IMR-90 (cell line): Measurements from ENCODE around the gene EDIL3.

ENCODE experiments used
- BHLHE40 ChIP-seq: fragments of 150-350 bp; IDR thresholded peaks from 2 replicates; pipeline ENCODE4 v1.6.1; 2016; ENCODE audit warnings: mild to moderate bottlenecking, low read depth, low read length
- FOS ChIP-seq: fragments of 150-350 bp; IDR thresholded peaks from 2 replicates; pipeline ENCODE4 v1.6.1; 2016; ENCODE audit warnings: low read depth, low read length
- MAZ ChIP-seq: IDR thresholded peaks from 2 replicates; pipeline ENCODE4 v1.6.1; 2012; ENCODE audit warnings: low read depth, mild to moderate bottlenecking, low read length, improper control_type of control experiment, moderate library complexity, borderline replicate concordance
- POLR2A ChIP-seq: IDR thresholded peaks from 2 replicates; pipeline ENCODE4 v1.6.1; 2012; ENCODE audit warnings: mild to moderate bottlenecking, low read depth, low read length
- TF ChIP-seq, protein P1 (sequence below): conservative IDR thresholded peaks from 2 replicates; pipeline ENCODE4 v1.5.1; 2012; ENCODE audit warnings: mild to moderate bottlenecking, low read depth, low read length, improper control_type of control experiment

- no peak for TF ChIP-seq FOS
- TF ChIP-seq, protein P1, sequence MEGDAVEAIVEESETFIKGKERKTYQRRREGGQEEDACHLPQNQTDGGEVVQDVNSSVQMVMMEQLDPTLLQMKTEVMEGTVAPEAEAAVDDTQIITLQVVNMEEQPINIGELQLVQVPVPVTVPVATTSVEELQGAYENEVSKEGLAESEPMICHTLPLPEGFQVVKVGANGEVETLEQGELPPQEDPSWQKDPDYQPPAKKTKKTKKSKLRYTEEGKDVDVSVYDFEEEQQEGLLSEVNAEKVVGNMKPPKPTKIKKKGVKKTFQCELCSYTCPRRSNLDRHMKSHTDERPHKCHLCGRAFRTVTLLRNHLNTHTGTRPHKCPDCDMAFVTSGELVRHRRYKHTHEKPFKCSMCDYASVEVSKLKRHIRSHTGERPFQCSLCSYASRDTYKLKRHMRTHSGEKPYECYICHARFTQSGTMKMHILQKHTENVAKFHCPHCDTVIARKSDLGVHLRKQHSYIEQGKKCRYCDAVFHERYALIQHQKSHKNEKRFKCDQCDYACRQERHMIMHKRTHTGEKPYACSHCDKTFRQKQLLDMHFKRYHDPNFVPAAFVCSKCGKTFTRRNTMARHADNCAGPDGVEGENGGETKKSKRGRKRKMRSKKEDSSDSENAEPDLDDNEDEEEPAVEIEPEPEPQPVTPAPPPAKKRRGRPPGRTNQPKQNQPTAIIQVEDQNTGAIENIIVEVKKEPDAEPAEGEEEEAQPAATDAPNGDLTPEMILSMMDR, result no peak
- TF ChIP-seq POLR2A, result no peak
- no peak for TF ChIP-seq BHLHE40
- no peak for TF ChIP-seq MAZ
Observed at GRCh38 chr5:84322646-84323045, 62.0 kb downstream of the EDIL3 start.
